Left ventricle myocardium superior (tissue), 1 donor: Measurements from ENCODE around the gene ATP6AP1. TPM values are rescaled to one million over a fixed set of nuclear protein-coding genes. Genes with fewer than 3 reads are reported as not detected.
"Not testable (repeated sequence)": the region's sequence is repeated elsewhere in the genome, so short reads cannot be mapped to it uniquely, and the experiment has no call there.

Source experiments
- ATAC-seq: fragments of 200-7000 bp; cut with Tn5 transposase; one replicate; pipeline ENCODE4 v1.9.1; 2020; ENCODE audit warnings: mild to moderate bottlenecking, moderate library complexity
- DNase-seq: peaks from one replicate; pipeline ENCODE4 v3.0.0-alpha.2; 2020
- intact Hi-C: fragments of 100-400 bp; cut with micrococcal nuclease; formaldehyde crosslinking; loops from one replicate; pipeline ENCODE4 v1.11.0; 2022
- long read RNA-seq: library from polyadenylated mRNA; unstranded; transcript quantifications from one replicate; pipeline ENCODE4 v2.0.0, GENCODE V29; 2021
- total RNA-seq: library from RNA; stranded (reverse); fragmentation: NEBNext Ultra II Directional; extraction: Animal tissue kit (Norgen Biotek cat#: 25700); gene quantifications from one replicate; pipeline ENCODE4 v1.2.1, GENCODE V29; 2021
- donor health status: DM: no; HTN: yes; CAD: no; lungs with severe emphysema.

ATP6AP1 gene
- total RNA-seq, result 81.0 TPM
- long read RNA-seq, transcript ATP6AP1-201 (10 exons, 2,099 nt), result major isoform, 106 of 125 reads
- long read RNA-seq, partial matches to known transcripts, result 18 of 125 reads
- long read RNA-seq, other reads (novel, unspliced or antisense), result 1 of 125 reads

GRCh38 chrX:154428176-154429171 lies at the start of gene ATP6AP1:
Gene ATP6AP1, plus strand, starts transcription at chrX:154428677. Its CDS starts 16 bp downstream, at chrX:154428693.
- intact Hi-C loops, result no loop called here
- DNase-seq (peak; percentile 95), ATAC-seq (peak; percentile 99)

DNA sequence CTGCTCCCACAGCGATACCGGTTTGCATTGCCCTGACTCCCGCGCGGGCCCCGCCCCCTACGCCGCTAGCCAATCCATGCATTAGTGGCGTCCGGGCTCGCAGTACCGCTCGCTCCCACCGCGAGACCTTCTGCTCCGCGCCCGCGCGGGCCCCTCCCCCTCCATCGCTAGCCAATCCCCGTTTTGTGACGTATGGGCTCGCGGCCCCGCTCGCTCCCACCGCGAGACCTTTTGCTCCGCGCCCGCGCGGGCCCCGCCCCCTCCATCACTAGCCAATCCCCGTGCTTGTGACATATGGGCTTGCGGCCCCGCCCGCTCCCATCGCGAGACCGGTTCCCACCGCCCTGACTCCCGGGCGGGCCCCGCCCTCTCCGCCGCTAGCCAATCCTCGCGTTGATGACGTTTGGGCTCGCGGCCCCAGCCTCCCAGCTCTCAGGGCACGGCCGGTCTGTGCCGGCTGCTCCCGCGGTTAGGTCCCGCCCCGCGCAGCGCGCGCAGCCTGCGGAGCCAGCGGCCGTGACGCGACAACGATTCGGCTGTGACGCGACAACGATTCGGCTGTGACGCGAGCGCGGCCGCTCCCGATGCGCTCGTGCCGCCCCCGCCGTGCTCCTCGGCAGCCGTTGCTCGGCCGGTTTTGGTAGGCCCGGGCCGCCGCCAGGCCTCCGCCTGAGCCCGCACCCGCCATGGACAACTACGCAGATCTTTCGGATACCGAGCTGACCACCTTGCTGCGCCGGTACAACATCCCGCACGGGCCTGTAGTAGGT lies 49.5 kb upstream of the ATP6AP1 start, which contains the start of gene EMD:
TSS of gene EMD (plus strand) at position 497 of the 770 bp plus-strand sequence. CDS start at position 687, 190 bp downstream.
- ATAC-seq, result peak; percentile 90
- peak; percentile 98 for DNase-seq
- intact Hi-C loops, result no loop called here

- DNase-seq, result no peak
- no peak for ATAC-seq
- intact Hi-C loops, result no loop called here
These were observed 48.9 kb upstream of the ATP6AP1 start for GRCh38 chrX:154379569-154379951.

DNA sequence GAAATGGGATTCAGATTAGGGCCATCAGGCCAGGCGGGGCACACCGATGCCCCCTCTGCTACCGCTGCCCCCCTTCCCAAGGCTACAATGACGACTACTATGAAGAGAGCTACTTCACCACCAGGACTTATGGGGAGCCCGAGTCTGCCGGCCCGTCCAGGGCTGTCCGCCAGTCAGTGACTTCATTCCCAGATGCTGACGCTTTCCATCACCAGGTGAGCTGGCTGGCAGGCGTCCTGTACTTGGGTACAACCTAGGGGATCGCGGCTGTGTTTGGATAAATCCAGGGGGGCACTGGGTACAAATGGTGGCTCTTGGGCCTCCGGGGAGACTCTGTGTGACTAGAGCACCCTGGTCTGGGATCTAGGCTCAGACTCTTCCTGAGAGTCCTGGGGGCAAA lies 48.3 kb upstream of the ATP6AP1 start:
- no peak for ATAC-seq
- intact Hi-C loops, result no loop called here

GRCh38 chrX:154380787-154381186 lies 47.7 kb upstream of the ATP6AP1 start:
- DNase-seq (peak; percentile 22), ATAC-seq (no peak)
- intact Hi-C loops, result no loop called here

More for the DNA sequence above, 48.3 kb upstream of the ATP6AP1 start:
- peak; percentile 29 for DNase-seq

- ATAC-seq (no peak), DNase-seq (peak; percentile 13)
- intact Hi-C loops, result no loop called here
These were observed 47.2 kb upstream of the ATP6AP1 start for GRCh38 chrX:154381271-154381670.

- intact Hi-C loops, result no loop called here
- DNase-seq (no peak), ATAC-seq (no peak)
These were observed 45.9 kb upstream of the ATP6AP1 start for GRCh38 chrX:154382483-154383069.

GRCh38 chrX:154383359-154384283 lies 44.9 kb upstream of the ATP6AP1 start:
- intact Hi-C loops, result no loop called here
- ATAC-seq, result no peak
- no peak for DNase-seq

DNA sequence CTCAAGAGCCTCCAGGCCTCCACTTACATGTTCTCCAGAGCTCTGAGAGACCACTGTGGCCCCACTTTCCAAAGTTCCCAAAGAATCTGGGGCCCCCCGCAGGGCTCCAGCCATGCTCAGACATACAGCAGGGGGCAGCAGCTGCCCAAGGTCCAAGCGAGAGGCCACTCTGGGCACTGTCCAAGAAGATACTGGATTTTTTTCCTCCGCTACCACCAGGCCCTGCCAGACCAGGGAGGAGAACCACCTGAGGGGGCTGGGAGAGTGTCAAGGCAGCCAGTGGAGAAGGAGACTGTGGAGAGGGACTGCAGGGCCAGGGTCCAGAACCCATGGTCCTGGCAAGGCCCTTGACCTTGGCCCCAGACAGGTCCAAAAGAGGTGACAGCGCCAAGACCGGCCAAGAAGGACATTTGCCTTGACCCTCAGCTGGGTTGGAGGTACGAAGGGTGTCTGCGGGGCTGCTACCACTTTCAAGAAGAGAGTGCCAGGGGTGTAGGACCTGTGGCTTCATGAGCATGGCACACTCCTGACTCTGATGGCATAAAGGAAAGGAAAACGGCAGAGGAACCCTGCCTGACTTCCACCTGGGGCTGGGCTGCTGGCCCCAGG lies 44.1 kb upstream of the ATP6AP1 start:
- DNase-seq, result no peak
- intact Hi-C loops, result no loop called here

DNA sequence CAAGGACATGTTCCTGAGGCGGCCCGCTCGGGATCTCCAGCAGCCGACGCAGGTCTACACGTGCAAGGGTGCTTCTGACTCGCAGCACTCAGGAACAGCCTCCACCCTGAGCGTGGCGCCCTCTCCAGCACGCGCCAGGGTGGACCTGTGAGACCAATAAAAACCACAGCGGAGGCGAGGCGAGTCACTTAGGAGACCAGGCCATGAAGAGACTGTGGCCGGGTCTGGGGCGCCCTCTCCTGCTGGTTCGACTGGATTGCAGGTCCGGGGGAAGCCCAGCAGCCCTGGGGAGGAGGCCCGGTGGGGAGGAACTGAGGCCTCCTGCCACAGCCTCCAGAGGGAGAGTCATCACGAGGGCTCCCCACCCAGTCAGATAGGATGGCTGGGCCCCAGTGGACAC lies 40.4 kb upstream of the ATP6AP1 start:
- intact Hi-C loops, DNase-seq: not testable (repeated sequence)
- ATAC-seq, result peak; percentile 30

More for the DNA sequence above, 44.1 kb upstream of the ATP6AP1 start:
- peak; percentile 8 for ATAC-seq

GRCh38 chrX:154388649-154389048 lies 39.8 kb upstream of the ATP6AP1 start:
- intact Hi-C loops, DNase-seq: not testable (repeated sequence)
- ATAC-seq, result peak; percentile 7

- DNase-seq, intact Hi-C loops: not testable (repeated sequence)
- peak; percentile 87 for ATAC-seq
These were observed 38.4 kb upstream of the ATP6AP1 start for GRCh38 chrX:154389812-154390747.

GRCh38 chrX:154396363-154396762 lies 32.1 kb upstream of the ATP6AP1 start:
- ATAC-seq, DNase-seq, intact Hi-C loops: not testable (repeated sequence)

DNA sequence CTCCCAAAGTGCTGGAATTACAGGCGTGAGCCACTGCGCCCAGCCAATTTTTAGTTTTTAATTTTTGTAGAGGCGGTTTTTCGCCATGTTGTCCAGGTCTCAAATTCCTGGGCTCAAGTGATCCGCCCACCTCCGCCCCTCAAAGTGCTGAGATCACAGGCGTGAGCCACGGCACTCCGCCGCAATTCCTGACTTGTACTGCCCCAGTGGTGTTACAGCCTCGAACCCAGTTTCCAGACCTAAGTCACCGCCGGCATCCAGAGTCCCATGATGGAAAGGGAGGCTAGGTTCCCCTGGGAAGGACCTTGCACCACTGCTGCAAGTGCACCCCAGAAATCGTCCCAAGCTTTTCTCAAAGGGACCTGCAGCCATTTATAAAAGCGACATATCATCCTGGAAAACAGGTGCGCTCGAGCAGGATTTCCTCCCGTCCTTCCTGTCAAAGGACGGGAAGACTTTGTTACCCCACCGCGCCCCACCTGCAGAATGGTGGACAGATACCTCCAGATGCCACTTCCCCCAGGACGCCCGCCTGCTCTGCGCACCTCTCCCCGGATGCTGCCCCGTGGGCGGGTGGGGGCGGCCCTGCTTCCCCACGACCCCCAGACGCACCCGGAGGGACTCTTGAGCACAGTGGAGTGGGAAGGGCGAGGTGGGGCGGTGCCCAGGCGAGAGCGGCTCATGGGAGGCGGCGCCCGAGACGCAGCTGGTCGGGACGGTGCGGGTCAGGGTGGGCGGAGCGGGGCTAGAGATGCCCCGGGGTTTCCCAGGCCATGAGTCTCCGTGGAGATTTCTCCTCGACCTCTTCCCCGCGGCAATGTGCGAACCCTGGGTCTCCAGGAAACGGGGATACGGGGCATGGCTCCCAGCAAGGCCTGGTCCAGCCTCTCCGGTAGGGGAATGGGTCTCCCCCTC lies 31.2 kb upstream of the ATP6AP1 start:
- peak; percentile 87 for DNase-seq
- peak; percentile 84 for ATAC-seq
- intact Hi-C loops, result no loop called here

- intact Hi-C loops, result no loop called here
- ATAC-seq, result peak; percentile 93
- DNase-seq, result peak; percentile 95
These were observed 30.4 kb upstream of the ATP6AP1 start, which contains the start of gene RPL10 for GRCh38 chrX:154397888-154398667. Gene RPL10, plus strand, starts transcription at chrX:154398377. Its CDS starts 143 bp downstream, at chrX:154398520.
